ENCODE results near the gene CCIN.

DNA sequence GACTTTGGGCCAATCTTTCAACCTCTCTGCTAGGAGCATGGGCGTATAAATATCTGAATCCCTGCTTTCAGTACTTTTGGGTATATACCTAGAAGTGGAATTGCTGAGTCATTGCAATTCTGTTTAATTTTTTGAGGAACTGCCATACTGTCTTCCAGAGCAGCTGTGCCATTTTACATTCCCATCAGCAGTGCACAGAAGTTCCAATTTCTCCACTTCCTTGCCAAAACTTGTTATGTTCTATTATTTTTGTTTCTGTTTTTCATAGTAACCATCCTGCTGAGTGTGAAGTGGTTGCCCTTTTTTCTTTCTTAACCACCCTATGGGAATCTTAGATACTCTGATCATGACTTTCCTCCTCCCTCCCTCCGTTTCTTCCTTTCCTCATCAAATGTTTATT, 11.1 kb upstream of the CCIN start:
- TF ChIP-seq CTCF (IDR thresholded peaks at IDR 0.05; ENCODE audit: insufficient read depth, low read depth, low read length): no peak
- no peak for TF ChIP-seq EZH2 (IDR thresholded peaks at IDR 0.05; ENCODE audit: insufficient read depth, low read length)

All from astrocyte (in vitro differentiated cells and primary cell).